ENCODE data around the gene ZNF319. TPM values are rescaled to one million over a fixed set of nuclear protein-coding genes. Genes with fewer than 3 reads are reported as not detected.

The ZNF319 gene
- total and polyA plus RNA-seq, 2 of the 13 experiments (the other 11 are each of a cell fraction or from before 2014, with no cell fraction given) = 2.4 to 3.6 TPM

GRCh38 chr16:58027916-58028455 is 27.5 kb upstream of the ZNF319 start:
- peaks cover 0 to 6% of the 10 kb centered on the region in 2 experiments; a peak in 2 of 5 replicates for H3K36me3 ChIP-seq (replicated peaks in 1 of 2; ENCODE audit: control insufficient read depth in 1 of 2, insufficient read depth in 2 of 2, low read length in 2 of 2)
- peaks cover 35% of the 10 kb centered on the region for H3K79me2 ChIP-seq (ENCODE audit: insufficient read depth, low read length)
- ATAC-seq (no peak), DNase-seq (ENCODE audit: low spot score) (no peak), FAIRE-seq (no peak)
- TF ChIP-seq REPIN1 (CRISPR knock-in tag; IDR thresholded peaks at IDR 0.05; ENCODE audit: borderline replicate concordance, low read depth) = no peak
- TF ChIP-seq KDM6A (CRISPR knock-in tag; IDR thresholded peaks at IDR 0.05; ENCODE audit: low read depth) = no peak
- TF ChIP-seq ZKSCAN8 (CRISPR knock-in tag; IDR thresholded peaks at IDR 0.05; ENCODE audit: borderline replicate concordance) = no peak
- 0 out of 2 replicates have a peak, but pooled peaks have one; percentile 14 for TF ChIP-seq ZMYM2 (CRISPR knock-in tag; IDR thresholded peaks at IDR 0.05)
- 0 out of 2 replicates have a peak, but pooled peaks have one; percentile 4 for TF ChIP-seq KDM5B (CRISPR knock-in tag; IDR thresholded peaks at IDR 0.05; ENCODE audit: borderline replicate concordance)
- TF ChIP-seq ZNF747 (CRISPR knock-in tag; IDR thresholded peaks at IDR 0.05; ENCODE audit: borderline replicate concordance) = no peak; the same call in 1 of the 2 replicates
- TF ChIP-seq, protein P1, sequence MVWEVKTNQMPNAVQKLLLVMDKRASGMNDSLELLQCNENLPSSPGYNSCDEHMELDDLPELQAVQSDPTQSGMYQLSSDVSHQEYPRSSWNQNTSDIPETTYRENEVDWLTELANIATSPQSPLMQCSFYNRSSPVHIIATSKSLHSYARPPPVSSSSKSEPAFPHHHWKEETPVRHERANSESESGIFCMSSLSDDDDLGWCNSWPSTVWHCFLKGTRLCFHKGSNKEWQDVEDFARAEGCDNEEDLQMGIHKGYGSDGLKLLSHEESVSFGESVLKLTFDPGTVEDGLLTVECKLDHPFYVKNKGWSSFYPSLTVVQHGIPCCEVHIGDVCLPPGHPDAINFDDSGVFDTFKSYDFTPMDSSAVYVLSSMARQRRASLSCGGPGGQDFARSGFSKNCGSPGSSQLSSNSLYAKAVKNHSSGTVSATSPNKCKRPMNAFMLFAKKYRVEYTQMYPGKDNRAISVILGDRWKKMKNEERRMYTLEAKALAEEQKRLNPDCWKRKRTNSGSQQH (CRISPR knock-in tag; IDR thresholded peaks at IDR 0.05; ENCODE audit: low read depth) = 0 out of 2 replicates have a peak, but pooled peaks have one; percentile 5
- no peak for TF ChIP-seq ZNF251 (CRISPR knock-in tag; IDR thresholded peaks at IDR 0.05)
- no peak for TF ChIP-seq FOXP4 (CRISPR knock-in tag; IDR thresholded peaks at IDR 0.05)
- no peak for TF ChIP-seq RBM39 (IDR thresholded peaks at IDR 0.05; ENCODE audit: low read depth, low read length, poor library complexity, severe bottlenecking)
- no peak for TF ChIP-seq ZBTB21 (CRISPR knock-in tag; IDR thresholded peaks at IDR 0.05)
- no peak for TF ChIP-seq ZNF431 (CRISPR knock-in tag; IDR thresholded peaks at IDR 0.05; ENCODE audit: borderline replicate concordance, low read depth)
- peak overlapping the region; percentile 87 to 97 (median 88); a peak in 2 of 6 replicates for H3K4me3 ChIP-seq (replicated peaks in 1 of 3; ENCODE audit: insufficient read depth in 1 of 3, low read depth in 2 of 3, low read length in 3 of 3)
- ChIA-PET POLR2A (interaction anchor here (0.6 to 5.9 kb wide), 4 partner anchors 27 to 100 kb away, joined by 3 to 101 read pairs (median 4); partner anchors contain the start of genes CFAP20, USB1 and ZNF319), CTCF (ENCODE audit: low intra/inter-chr PET ratio, low total read pairs) (no interaction called here)
- peaks cover 31% of the 10 kb centered on the region; the same call in 1 of the 2 replicates for H4K20me1 ChIP-seq (ENCODE audit: insufficient read depth, low read length)
- H3K4me2 ChIP-seq (ENCODE audit: low read depth, low read length) = peak overlapping the region; percentile 96
- H3K4me1 ChIP-seq (ENCODE audit: insufficient read depth, low read length) = peaks cover 62% of the 10 kb centered on the region
- H3K9me3 ChIP-seq (ENCODE audit: low read length) = no peaks in the 10 kb centered on the region
- in situ Hi-C loops (cut with HindIII; ENCODE audit: extremely low pct_ligation_motif_present, low pct_unique_long_range_greater_than_20kb) (no loop called here), intact Hi-C loops (cut with micrococcal nuclease; ENCODE audit: unreplicated experiment) (loop anchor here (10.0 kb wide), 2 partner anchors 167 to 277 kb away; partner anchors contain the start of gene CSNK2A2)
- no peak overlapping the region for H3K27ac ChIP-seq (ENCODE audit: extremely low read length, insufficient read depth, low read length)
- WGBS (ENCODE audit: low lambda C conversion rate) = 91% methylated on average over 8 of the region's 8 CpGs
- no peak overlapping the region for H2AFZ ChIP-seq (ENCODE audit: low read length)
- no TSS peak for BruUV-seq (replicated peaks)
- no peak overlapping the region for H3K9ac ChIP-seq (ENCODE audit: insufficient read depth, low read depth, low read length)
- no peaks in the 10 kb centered on the region for H3K27me3 ChIP-seq (ENCODE audit: control insufficient read depth in 1 of 2, insufficient read depth in 2 of 2, low read length in 2 of 2)
